ENCODE data around the gene PNRC1. TPM values are rescaled to one million over a fixed set of nuclear protein-coding genes. Genes with fewer than 3 reads are reported as not detected.

Gene PNRC1
- total and polyA plus RNA-seq, 3 donors from 2014 or later = 83.2 to 221 (median 220) TPM

- H3K4me3 ChIP-seq = no peak overlapping the region
- intact Hi-C loops (cut with DNase I; ENCODE audit: low total_unique reads) = loop anchor here (10.0 kb wide), 1 partner anchor 1919 kb away; the partner anchor contains the start of gene ZNF292
- 43 to 55% methylated on average over 2 of the region's 2 CpGs for WGBS, 2 donors
- TF ChIP-seq CTCF (IDR thresholded peaks at IDR 0.05) (no peak), POLR2A (IDR thresholded peaks at IDR 0.05) (no peak)
- H3K27ac ChIP-seq = peak overlapping the region; percentile 67 to 81
- no peaks in the 10 kb centered on the region for H3K9me3 ChIP-seq
- DNase-seq = no peak
- H3K36me3 ChIP-seq (ENCODE audit: low read depth, missing control alignments) = no peaks in the 10 kb centered on the region
- peaks cover 18% of the 10 kb centered on the region for H3K4me1 ChIP-seq
- H3K27me3 ChIP-seq = no peaks in the 10 kb centered on the region
Observed at GRCh38 chr6:89073840-89074239, 6.7 kb upstream of the PNRC1 start.

GRCh38 chr6:89079511-89080234 lies 878 bp upstream of the PNRC1 start:
- WGBS, 2 donors = 0 to 1% methylated on average over 20 of the region's 20 CpGs
- intact Hi-C loops (cut with DNase I; ENCODE audit: low total_unique reads) = loop anchor here (10.0 kb wide), 1 partner anchor 1925 kb away; the partner anchor contains the start of gene ZNF292
- Histone ChIP-seq H3K27ac (peak overlapping the region; percentile 100), H3K27me3 (no peaks in the 10 kb centered on the region), H3K36me3 (ENCODE audit: low read depth, missing control alignments) (no peaks in the 10 kb centered on the region), H3K4me3 (peak overlapping the region; percentile 98 to 100), H3K4me1 (peaks cover 8% of the 10 kb centered on the region), H3K9me3 (no peaks in the 10 kb centered on the region)
- peak; percentile 64 for DNase-seq
- TF ChIP-seq POLR2A (IDR thresholded peaks at IDR 0.05) = no peak
- TF ChIP-seq CTCF (IDR thresholded peaks at IDR 0.05) = no peak

- Histone ChIP-seq H3K9me3 (no peaks in the 10 kb centered on the region), H3K27ac (peak overlapping the region; percentile 100), H3K36me3 (ENCODE audit: low read depth, missing control alignments) (no peaks in the 10 kb centered on the region), H3K4me3 (peak overlapping the region; percentile 98 to 100), H3K27me3 (no peaks in the 10 kb centered on the region), H3K4me1 (peaks cover 8% of the 10 kb centered on the region)
- TF ChIP-seq POLR2A (IDR thresholded peaks at IDR 0.05) = no peak
- TF ChIP-seq CTCF (IDR thresholded peaks at IDR 0.05) = no peak
- DNase-seq = no peak
- 0 to 1% methylated on average over 9 to 11 of the region's 36 CpGs for WGBS, 2 donors
- intact Hi-C loops (cut with DNase I; ENCODE audit: low total_unique reads) = no loop called here
Observed at GRCh38 chr6:89081129-89081422, 525 bp downstream of the PNRC1 start.

GRCh38 chr6:89081423-89082322 lies 1.1 kb downstream of the PNRC1 start:
- peak; percentile 99 for DNase-seq
- TF ChIP-seq POLR2A (IDR thresholded peaks at IDR 0.05) (peak; percentile 56), CTCF (IDR thresholded peaks at IDR 0.05) (no peak)
- no peaks in the 10 kb centered on the region for H3K9me3 ChIP-seq
- peak overlapping the region; percentile 98 to 100 for H3K4me3 ChIP-seq
- H3K36me3 ChIP-seq (ENCODE audit: low read depth, missing control alignments) = no peaks in the 10 kb centered on the region
- 0 to 1% methylated on average over 9 to 29 of the region's 69 CpGs for WGBS, 2 donors
- H3K27me3 ChIP-seq = no peaks in the 10 kb centered on the region
- peak overlapping the region; percentile 100 for H3K27ac ChIP-seq
- intact Hi-C loops (cut with DNase I; ENCODE audit: low total_unique reads) = no loop called here
- H3K4me1 ChIP-seq = peaks cover 8% of the 10 kb centered on the region

All from testis (tissue), 3 donors.